LNCaP clone FGC (cell line): Measurements from ENCODE around the gene ZNF10.
A peak's percentile ranks its signal among the peaks of the same experiment; 100 is the strongest.

Experiments used
- DNase-seq: peaks from one replicate; pipeline ENCODE4 v3.0.0-alpha.2; 2011; ENCODE audit warnings: low read depth
- H3K4me3 ChIP-seq: 2 replicates; pipeline ENCODE4 v1.5.1; 2011; ENCODE audit warnings: mild to moderate bottlenecking, low read depth, low read length, control low read depth
- TF ChIP-seq, protein P1 (sequence below): IDR thresholded peaks from 2 replicates; pipeline ENCODE4 v1.5.1; 2012; ENCODE audit warnings: mild to moderate bottlenecking; ENCODE audit not compliant: control insufficient read depth, insufficient read depth; ENCODE audit errors: extremely low read depth

The ZNF10 gene

DNA sequence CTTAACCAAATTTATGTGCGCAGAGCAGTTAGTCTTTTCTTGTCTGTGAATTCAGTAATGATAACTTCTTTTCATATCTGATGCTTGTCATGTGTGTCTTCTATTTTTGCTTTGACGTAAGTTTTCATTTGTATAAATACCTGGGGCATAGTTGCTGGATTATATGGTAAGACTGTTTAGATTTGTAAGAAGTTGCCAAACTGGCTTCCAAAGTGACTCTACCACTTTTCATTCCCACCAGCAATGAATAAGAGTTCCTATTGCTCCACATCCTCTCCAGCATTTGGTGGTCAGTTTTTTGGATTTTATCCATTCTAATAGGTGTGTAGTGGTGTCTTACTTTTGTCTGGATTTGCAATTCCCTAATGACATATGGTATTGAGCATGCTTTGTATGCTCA lies 59.7 kb downstream of the ZNF10 start:
- TF ChIP-seq, protein P1, sequence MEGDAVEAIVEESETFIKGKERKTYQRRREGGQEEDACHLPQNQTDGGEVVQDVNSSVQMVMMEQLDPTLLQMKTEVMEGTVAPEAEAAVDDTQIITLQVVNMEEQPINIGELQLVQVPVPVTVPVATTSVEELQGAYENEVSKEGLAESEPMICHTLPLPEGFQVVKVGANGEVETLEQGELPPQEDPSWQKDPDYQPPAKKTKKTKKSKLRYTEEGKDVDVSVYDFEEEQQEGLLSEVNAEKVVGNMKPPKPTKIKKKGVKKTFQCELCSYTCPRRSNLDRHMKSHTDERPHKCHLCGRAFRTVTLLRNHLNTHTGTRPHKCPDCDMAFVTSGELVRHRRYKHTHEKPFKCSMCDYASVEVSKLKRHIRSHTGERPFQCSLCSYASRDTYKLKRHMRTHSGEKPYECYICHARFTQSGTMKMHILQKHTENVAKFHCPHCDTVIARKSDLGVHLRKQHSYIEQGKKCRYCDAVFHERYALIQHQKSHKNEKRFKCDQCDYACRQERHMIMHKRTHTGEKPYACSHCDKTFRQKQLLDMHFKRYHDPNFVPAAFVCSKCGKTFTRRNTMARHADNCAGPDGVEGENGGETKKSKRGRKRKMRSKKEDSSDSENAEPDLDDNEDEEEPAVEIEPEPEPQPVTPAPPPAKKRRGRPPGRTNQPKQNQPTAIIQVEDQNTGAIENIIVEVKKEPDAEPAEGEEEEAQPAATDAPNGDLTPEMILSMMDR = no peak
- no peak for DNase-seq
- H3K4me3 ChIP-seq = no peak overlapping the region

DNA sequence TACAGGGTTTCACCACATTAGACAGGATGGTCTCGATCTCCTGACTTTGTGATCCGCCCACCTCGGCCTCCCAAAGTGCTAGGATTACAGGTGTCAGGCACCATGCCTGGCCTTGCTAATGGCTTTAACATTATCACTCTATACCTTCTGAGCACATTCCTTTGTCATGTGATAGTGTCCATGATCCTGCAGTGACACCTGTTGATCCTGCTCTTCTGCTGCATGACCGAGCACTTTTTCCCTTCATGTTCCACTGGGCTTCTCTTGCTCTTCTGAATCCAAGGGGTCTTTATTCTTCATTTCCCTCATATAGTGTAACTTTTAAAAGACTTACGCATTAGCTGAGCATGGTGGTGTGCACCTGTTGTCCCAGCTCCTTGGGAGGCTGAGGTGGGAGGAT lies 62.4 kb downstream of the ZNF10 start:
- no peak overlapping the region for H3K4me3 ChIP-seq
- TF ChIP-seq, protein P1 = no peak
- no peak for DNase-seq

DNA sequence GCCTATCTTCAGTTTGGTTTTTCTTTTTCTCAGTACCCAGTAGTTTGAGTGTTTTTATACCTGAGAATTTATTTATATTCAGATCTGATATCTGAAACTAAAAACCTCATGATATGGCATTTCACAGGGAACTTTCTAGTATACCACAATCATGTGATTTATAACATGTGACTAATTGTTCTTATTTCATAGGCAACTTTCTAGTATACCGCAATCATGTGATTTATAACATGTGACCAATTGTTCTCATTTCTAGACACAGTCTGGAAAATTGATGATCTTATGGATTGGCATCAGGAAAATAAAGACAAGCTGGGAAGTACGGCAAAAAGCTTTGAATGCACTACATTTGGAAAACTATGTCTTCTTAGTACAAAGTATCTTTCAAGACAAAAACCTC lies 71.5 kb downstream of the ZNF10 start:
- TF ChIP-seq, protein P1 = no peak
- no peak overlapping the region for H3K4me3 ChIP-seq
- no peak for DNase-seq

DNA sequence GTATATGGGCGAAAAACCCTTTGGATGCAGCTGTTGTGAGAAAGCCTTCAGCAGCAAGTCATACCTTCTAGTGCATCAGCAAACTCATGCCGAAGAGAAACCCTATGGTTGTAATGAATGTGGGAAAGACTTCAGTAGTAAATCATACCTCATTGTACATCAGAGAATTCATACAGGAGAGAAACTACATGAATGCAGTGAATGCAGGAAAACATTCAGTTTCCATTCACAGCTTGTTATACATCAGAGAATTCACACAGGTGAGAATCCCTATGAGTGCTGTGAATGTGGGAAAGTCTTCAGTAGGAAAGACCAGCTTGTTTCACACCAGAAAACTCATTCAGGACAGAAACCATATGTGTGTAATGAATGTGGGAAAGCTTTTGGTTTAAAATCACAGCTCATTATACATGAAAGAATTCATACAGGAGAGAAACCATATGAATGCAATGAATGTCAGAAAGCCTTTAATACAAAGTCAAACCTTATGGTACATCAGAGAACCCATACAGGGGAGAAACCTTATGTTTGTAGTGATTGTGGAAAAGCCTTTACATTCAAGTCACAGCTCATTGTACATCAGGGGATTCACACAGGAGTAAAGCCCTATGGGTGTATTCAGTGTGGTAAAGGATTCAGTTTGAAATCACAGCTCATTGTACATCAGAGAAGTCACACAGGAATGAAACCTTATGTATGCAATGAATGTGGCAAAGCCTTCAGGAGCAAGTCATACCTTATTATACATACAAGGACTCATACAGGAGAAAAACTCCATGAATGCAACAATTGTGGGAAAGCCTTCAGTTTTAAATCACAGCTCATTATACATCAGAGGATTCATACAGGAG lies 72.3 kb downstream of the ZNF10 start:
- DNase-seq = no peak
- TF ChIP-seq, protein P1 = no peak
- H3K4me3 ChIP-seq = no peak overlapping the region

DNA sequence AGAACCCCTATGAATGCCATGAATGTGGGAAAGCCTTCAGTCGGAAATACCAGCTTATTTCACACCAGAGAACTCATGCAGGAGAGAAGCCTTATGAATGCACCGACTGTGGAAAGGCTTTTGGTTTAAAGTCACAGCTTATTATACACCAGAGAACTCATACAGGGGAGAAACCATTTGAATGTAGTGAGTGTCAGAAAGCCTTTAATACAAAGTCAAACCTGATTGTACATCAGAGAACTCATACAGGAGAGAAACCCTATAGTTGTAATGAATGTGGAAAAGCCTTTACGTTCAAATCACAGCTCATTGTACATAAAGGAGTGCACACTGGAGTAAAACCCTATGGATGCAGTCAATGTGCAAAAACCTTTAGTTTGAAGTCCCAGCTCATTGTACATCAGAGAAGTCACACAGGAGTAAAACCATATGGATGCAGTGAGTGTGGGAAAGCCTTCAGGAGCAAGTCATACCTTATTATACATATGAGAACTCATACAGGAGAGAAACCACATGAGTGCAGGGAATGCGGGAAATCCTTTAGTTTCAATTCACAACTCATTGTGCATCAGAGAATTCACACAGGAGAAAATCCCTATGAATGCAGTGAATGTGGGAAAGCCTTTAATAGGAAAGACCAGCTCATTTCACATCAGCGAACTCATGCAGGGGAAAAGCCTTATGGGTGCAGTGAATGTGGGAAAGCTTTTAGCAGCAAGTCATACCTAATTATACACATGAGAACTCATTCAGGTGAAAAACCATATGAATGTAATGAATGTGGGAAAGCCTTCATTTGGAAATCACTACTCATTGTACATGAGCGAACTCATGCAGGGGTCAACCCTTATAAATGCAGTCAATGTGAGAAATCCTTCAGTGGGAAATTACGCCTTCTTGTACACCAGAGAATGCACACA lies 73.2 kb downstream of the ZNF10 start:
- peak; percentile 46 for DNase-seq
- TF ChIP-seq, protein P1 = no peak
- no peak overlapping the region for H3K4me3 ChIP-seq

DNA sequence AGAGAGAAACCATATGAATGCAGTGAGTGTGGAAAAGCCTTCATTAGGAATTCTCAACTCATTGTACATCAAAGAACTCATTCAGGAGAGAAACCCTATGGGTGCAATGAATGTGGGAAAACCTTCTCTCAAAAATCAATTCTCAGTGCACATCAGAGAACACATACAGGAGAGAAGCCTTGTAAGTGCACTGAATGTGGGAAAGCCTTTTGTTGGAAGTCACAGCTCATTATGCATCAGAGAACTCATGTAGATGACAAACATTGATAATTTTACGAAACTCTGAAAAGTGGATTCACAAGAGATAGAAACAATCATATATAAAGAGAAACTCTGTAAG lies 73.8 kb downstream of the ZNF10 start:
- H3K4me3 ChIP-seq = no peak overlapping the region
- DNase-seq = no peak
- TF ChIP-seq, protein P1 = no peak
